AG09319 (cell line): ENCODE results near the gene NELFCD.
"Not testable (repeated sequence)": the region's sequence is repeated elsewhere in the genome, so short reads cannot be mapped to it uniquely, and the experiment has no call there.

ENCODE experiments used
- DNase-seq: peaks from one replicate; pipeline ENCODE4 v3.0.0-alpha.2; 2010; ENCODE audit warnings: low read depth; ENCODE audit errors: extremely low read depth
- TF ChIP-seq, protein P1 (sequence below): IDR thresholded peaks from 2 replicates; pipeline ENCODE4 v1.5.1; 2011; ENCODE audit warnings: low read depth, mild to moderate bottlenecking, inconsistent platforms, low read length, moderate library complexity

NELFCD gene

DNA sequence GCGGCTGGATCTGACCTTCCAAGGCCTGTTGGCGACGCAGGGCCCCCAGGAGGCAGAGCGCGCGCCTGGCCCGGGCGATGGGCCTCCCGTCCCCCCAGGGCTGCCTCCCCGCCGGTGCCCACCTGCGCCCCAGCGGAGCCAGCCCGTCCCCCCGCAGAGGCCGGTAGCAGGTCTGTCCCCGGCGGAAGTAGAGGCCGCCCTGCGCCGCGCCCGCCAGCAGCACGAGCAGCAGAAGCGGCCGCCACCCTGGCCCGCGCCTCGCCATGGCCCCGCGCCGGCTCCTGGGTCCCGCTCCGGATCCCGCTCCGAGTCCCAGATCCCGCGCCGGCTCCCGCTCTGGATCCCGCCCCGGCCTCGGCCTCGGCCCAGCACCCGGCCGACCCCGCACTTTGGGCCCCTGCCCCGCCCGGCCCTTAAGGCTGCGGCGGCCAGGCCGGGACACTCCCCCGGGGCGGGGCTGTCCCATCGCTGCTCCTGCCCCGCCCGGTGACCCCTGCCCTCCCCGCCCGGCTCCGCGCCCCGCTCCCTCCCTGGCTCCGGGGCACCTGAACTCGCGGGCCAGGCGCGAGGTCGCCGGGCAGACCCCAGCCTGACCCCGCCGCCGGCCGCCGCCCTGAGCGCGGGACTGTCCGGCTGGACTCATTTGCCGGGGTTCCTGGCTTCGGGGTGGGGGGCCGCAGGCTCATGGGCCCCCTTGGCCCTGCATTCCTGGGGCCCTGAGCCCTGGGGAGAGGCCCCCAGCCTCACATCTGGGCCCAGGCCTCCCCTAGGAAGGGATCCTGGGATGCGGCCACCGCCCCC lies 26.0 kb downstream of the NELFCD start, which contains the start of gene CTSZ:
CTSZ (minus strand) TSS at position 391 of the 801 bp plus-strand sequence; CDS start at position 265, 126 bp downstream.
- TF ChIP-seq, protein P1, sequence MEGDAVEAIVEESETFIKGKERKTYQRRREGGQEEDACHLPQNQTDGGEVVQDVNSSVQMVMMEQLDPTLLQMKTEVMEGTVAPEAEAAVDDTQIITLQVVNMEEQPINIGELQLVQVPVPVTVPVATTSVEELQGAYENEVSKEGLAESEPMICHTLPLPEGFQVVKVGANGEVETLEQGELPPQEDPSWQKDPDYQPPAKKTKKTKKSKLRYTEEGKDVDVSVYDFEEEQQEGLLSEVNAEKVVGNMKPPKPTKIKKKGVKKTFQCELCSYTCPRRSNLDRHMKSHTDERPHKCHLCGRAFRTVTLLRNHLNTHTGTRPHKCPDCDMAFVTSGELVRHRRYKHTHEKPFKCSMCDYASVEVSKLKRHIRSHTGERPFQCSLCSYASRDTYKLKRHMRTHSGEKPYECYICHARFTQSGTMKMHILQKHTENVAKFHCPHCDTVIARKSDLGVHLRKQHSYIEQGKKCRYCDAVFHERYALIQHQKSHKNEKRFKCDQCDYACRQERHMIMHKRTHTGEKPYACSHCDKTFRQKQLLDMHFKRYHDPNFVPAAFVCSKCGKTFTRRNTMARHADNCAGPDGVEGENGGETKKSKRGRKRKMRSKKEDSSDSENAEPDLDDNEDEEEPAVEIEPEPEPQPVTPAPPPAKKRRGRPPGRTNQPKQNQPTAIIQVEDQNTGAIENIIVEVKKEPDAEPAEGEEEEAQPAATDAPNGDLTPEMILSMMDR = no peak
- no peak for DNase-seq

DNA sequence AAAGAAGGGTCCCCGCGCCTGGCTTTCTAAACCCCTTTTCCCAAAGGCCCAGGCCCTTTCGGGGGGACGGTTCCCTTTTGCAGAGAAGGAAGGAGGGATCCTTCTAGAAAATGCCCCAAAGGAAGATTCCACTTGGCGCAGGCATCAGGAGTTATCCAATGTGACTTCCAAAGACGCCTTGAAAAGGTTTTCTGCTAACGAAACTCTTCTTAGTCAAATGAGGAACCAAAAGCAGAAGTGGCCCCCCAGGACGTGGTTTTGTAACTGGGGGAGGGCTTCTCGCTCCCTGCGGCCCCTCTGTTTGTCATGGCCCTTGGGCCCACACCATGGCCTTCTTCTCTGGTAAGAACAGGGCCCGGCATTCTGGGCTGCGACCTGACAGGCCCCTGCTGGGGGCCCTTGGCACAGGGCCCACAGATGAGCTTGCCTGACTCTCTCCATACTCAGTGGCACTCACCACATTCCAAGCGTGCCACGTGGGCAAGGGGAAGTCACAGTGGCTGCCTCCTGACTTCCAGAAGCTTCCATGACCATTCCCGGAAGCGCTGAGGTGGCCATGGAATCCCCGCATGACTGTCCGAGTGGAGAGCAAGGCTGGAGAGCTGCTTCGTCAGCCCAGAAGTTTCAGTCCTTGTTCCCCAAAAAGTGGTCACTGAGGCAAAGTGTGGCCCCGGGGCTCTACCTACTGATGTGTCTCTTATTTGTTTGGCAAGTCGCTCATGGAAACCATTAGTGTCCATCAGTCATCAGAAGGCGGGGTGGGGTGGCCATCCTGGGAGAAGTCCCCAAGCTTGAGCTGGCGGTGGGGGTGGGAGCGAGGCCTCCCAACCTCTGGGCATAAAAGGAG lies 26.8 kb downstream of the NELFCD start:
- TF ChIP-seq, protein P1 = no peak
- no peak for DNase-seq

DNA sequence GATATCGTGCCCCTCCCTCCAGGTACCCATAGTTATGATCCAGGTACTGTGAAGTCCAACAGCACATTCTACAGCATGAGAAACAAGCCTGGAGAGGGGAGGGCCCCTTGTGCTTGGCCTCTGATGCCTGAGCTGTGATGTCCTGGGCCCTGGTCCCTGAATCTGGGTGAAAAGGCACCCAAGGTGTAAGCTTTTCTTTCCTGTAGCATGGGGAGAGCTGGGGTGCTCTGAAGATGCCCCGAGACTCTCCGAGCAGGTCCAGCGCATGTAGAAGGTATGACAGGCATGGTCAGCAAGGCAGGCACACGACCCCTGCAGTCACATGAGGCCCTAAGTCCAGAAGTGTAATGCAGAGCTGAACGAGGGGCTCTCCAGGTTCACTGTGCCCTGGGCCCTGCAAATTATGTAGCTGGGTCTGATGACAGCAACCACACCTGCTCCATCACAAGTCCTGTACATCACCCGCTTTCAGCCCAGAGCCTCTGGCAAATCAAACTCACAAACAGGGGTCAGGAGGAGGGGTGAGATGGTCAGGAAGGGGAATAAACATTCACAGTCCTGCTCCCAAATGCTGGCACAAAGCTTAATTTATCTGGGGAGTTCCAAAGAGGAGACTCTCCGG lies 27.8 kb downstream of the NELFCD start:
- no peak for DNase-seq
- TF ChIP-seq, protein P1 = no peak

DNA sequence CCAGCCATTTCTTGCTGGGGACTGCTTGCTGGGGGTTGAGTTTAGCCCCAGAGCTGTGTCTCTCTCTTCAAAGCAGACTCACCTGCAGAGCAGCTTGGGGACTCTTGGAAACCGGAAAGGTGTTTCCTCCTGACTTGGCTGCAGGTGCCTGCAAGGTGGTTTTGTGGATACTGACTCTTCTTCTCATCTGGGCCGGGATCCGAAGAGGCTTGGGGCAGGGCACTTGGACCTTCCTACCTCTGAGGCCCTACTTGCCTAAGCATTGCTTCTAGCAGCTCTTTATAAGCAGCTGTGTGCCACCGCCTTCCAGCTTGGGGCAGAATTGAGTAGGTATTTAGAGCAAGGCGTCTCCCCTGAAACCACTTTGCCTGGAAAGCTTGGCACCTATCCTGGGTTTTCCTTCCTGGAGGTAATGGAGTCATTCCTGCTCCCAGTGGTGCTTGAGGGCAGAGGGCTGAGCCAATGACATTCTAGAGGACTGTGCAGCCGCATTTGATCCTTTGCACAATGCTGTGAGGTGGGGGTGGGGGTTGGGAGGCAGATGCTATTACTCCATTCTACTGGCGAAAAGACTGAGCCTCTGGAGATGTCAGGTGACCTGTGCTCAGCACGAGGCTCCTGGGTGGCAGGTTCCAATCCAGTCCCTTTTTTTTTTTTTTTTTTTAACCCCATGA lies 29.4 kb downstream of the NELFCD start:
- TF ChIP-seq, protein P1 = no peak
- DNase-seq = no peak

DNA sequence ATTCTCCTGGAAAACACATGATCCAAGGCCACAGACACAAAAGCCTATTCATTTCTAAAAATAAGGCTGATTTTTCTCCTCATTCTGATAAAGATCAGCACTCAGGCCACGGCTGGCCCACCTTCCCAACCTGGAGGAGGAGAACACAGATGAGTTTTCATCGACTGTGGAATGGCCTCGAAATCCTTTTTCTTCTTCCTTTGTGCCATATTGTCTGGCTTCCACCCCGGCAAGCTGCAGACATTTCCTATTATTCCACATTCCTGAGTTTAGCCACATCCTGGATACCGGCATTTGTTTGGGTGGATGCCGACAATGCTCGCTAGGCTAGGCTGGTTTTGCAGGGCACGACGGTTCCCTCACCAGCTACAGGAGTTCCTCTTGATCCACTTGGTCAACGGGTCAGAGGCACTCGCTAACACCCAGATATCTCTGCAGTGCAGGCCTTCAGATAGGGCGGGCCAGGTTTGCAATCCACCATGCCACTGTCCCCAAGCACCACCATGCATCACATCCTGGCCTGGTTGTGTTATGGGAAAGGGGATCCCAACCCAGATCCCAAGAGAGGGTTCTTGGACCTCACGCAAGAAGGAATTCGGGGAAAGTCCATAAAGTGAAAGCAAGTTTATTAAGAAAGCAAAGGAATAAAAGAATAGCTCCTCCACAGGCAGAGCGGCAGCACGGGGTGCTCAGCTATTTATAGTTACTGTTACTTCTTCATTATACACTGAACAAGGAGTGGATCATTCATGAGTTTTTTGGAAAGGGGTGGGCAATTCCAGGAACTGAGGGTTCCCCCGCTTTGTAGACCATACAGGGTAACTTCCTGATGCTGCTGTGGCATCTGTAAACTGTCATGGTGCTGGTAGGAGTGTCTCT lies 30.2 kb downstream of the NELFCD start:
- DNase-seq = peak; percentile 73
- TF ChIP-seq, protein P1 = no peak

DNA sequence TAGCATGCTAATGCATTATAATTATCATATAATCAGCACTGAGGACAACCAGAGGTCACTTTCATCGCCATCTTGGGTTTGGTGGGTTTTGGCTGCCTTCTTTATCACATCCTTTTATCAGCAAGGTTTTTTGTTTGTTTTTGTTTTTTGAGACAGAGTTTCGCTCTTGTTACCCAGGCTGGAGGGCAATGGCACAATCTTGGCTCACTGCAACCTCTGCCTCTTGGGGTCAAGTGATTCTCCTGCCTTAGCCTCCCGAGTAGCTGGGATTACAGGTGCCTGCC lies 30.8 kb downstream of the NELFCD start:
- not testable (repeated sequence) for DNase-seq
